Uterus (tissue), 4 donors: Measurements from ENCODE around the gene FILIP1L. TPM values are rescaled to one million over a fixed set of nuclear protein-coding genes. Genes with fewer than 3 reads are reported as not detected.

Experiments
- DNase-seq, 2 donors: peaks; one replicate each; pipeline ENCODE4 v3.0.0-alpha.2; 2019 to 2020
- H3K27ac ChIP-seq, 2 donors: fragments of 200-600 bp; sonication (generic); 1 replicate in 1 of 2; 2 replicates in 1 of 2; pipeline ENCODE4 v1.5.1; 2016 to 2018
- H3K27me3 ChIP-seq, 2 donors: fragments of 200-600 bp; sonication (generic); one replicate each; pipeline ENCODE4 v1.5.1; 2018 to 2019; ENCODE audit warnings: control low read depth in 1 of 2
- H3K36me3 ChIP-seq, 2 donors: fragments of 200-600 bp; sonication (generic); one replicate each; pipeline ENCODE4 v1.5.1; 2019; ENCODE audit warnings: control low read depth in 1 of 2
- H3K4me1 ChIP-seq, 2 donors: fragments of 200-600 bp; sonication (generic); one replicate each; pipeline ENCODE4 v1.5.1; 2018 to 2019; ENCODE audit warnings: control low read depth in 1 of 2
- H3K4me3 ChIP-seq, 2 donors: fragments of 200-600 bp; sonication (generic); 1 replicate in 1 of 2; 2 replicates in 1 of 2; pipeline ENCODE4 v1.5.1; 2018 to 2019; ENCODE audit warnings: mild to moderate bottlenecking in 1 of 2
- H3K9me3 ChIP-seq, 2 donors: fragments of 200-600 bp; sonication (generic); one replicate each; pipeline ENCODE4 v1.5.1; 2019; ENCODE audit warnings: control low read depth in 1 of 2
- POLR2A ChIP-seq, 2 donors: fragments of 450-650 bp; IDR thresholded peaks; one replicate each; pipeline ENCODE4 v1.6.1; 2016; ENCODE audit warnings: antibody characterized with exemption in 2 of 2, mild to moderate bottlenecking in 1 of 2, moderate library complexity in 1 of 2
- intact Hi-C: fragments of 100-400 bp; cut with DNase I; formaldehyde crosslinking; loops from one replicate; pipeline ENCODE4 v1.15.1; 2023; ENCODE audit warnings: low total_unique reads
- total RNA-seq, 4 donors: library from RNA; depleted of rRNA in 3 of 4; stranded (reverse); fragments of >200 nt in 3 of 4; gene quantifications; one replicate each; pipeline versions ENCODE4 v1.1.0 to v1.2.4, GENCODE V29; 2014 to 2023
- TF ChIP-seq, protein P1 (sequence below), 4 experiments: fragments of 200-600 bp in 2 of 4; fragments of 450-650 bp in 2 of 4; sonication (generic) in 2 of 4; IDR thresholded peaks; one replicate each; pipeline ENCODE4 v1.5.1; 2016 to 2019; ENCODE audit warnings: antibody characterized with exemption in 4 of 4, mild to moderate bottlenecking in 2 of 4, moderate library complexity in 1 of 4
- donor health status: DM: yes; HTN: yes; CAD: no.

The FILIP1L gene
- total RNA-seq, 4 donors from 2014 or later = 48.5 to 99.1 (median 66.3) TPM

DNA sequence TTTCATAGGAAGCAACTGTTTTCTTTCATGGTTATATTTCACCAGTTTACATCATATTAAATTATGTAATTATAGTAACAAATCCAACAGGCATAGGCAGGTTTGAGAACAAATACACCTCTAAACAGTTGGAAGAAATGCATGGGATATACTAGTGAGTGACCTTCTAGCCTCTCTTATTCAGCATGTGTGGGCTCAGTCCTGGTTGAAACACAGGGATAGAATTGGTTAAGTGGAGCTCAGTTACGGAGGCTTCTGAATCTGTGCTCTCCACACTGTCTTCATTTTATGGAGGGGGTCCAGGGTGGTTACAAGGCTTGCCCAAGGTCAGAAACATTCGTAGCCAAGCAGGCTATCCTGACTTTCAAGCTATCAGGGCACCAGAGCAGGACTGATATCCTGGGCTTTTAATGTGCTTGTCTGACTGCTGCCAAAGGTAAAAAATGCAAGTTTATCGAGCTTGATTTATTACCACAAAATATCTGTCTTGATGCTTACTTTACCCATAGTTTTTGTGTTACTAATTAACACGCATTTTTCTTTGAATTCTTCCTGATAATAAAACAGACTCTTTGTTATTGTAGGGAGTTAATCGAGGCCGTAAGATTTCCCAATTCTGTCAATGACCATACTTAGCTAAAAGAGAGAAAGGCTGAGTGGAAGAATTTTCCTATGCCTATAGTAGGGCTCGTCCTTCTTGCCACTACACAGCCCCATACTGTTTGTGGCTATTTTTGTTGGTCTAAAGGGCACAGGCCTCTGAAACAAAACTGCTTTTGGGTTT, 89.6 kb downstream of the FILIP1L start:
- H3K4me1 ChIP-seq = peaks cover 0 to 8% of the 10 kb centered on the region in 2 donors
- intact Hi-C loops = no loop called here
- no peaks in the 10 kb centered on the region for H3K36me3 ChIP-seq
- peak overlapping the region; percentile 24 to 46 for H3K27ac ChIP-seq
- no peak for DNase-seq
- H3K4me3 ChIP-seq = no peak overlapping the region
- H3K27me3 ChIP-seq = no peaks in the 10 kb centered on the region
- TF ChIP-seq POLR2A (IDR thresholded peaks at IDR 0.05) = no peak
- TF ChIP-seq, protein P1, sequence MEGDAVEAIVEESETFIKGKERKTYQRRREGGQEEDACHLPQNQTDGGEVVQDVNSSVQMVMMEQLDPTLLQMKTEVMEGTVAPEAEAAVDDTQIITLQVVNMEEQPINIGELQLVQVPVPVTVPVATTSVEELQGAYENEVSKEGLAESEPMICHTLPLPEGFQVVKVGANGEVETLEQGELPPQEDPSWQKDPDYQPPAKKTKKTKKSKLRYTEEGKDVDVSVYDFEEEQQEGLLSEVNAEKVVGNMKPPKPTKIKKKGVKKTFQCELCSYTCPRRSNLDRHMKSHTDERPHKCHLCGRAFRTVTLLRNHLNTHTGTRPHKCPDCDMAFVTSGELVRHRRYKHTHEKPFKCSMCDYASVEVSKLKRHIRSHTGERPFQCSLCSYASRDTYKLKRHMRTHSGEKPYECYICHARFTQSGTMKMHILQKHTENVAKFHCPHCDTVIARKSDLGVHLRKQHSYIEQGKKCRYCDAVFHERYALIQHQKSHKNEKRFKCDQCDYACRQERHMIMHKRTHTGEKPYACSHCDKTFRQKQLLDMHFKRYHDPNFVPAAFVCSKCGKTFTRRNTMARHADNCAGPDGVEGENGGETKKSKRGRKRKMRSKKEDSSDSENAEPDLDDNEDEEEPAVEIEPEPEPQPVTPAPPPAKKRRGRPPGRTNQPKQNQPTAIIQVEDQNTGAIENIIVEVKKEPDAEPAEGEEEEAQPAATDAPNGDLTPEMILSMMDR (IDR thresholded peaks at IDR 0.05) = no peak
- H3K9me3 ChIP-seq = no peaks in the 10 kb centered on the region

DNA sequence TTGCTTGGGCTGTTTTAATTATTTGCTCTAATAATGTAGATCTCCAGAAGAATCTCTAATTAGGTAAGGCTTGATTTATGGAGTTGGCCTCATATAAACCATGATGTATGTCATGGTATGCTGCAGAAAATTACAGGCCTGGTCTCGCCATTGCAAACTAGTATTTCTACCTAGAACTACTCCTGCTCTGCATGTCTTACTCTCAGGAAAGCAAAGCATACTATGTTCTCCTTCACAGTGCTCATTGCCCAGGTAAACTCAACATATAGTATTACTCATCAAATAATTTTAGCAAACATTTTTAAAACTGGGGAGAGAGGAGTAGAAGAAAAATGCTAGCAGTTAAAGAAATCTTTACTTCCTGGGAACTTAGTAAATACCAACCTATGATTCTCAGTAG, 90.7 kb downstream of the FILIP1L start:
- H3K4me3 ChIP-seq = no peak overlapping the region
- no peaks in the 10 kb centered on the region for H3K36me3 ChIP-seq
- peak overlapping the region; percentile 24 to 46 for H3K27ac ChIP-seq
- TF ChIP-seq POLR2A (IDR thresholded peaks at IDR 0.05) = no peak
- TF ChIP-seq, protein P1 (IDR thresholded peaks at IDR 0.05) = no peak
- no peak for DNase-seq
- H3K4me1 ChIP-seq = peaks cover 0 to 8% of the 10 kb centered on the region in 2 donors
- no peaks in the 10 kb centered on the region for H3K9me3 ChIP-seq
- intact Hi-C loops = no loop called here
- H3K27me3 ChIP-seq = no peaks in the 10 kb centered on the region

DNA sequence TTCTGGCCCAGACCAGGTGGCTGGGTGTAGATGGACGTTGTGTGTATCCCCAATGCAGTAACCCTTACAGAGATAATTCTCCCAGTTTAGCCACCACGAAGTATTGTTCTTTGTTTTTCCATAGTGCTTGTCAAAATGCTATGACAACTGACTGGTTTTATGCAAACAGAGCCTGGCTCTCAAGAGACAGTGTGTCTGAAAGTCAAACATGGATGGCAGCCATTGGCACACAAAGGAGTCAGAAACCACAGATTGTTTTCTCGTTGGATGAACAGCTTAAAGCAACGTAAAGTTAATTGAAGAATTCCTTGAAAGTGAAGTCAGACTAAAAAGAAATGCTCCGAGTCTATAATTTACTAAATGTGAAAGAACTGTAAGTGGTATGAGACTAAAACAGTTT, 91.2 kb downstream of the FILIP1L start:
- intact Hi-C loops = no loop called here
- no peaks in the 10 kb centered on the region for H3K27me3 ChIP-seq
- peak overlapping the region in 1 of 2 donors; percentile 29 for H3K27ac ChIP-seq

DNA sequence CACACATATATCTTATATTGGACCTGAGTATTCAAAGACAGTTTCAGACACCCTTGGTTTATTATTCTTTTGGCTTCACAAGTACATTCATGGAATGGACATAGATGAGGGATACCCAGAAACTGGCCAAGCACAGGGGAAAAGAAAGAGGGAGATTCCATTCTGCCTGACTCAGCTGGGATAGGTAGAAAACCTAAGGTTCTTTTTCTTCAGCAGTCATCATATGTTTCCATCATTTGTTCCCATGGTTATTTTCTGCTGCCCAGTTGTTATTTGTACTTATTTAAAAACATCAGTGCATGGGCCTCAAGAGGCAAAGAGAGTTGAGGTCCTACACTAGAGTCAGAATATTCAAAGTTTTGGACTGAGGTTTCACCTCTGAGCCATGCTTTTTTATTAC, 91.8 kb downstream of the FILIP1L start:
- TF ChIP-seq, protein P1 (IDR thresholded peaks at IDR 0.05) = no peak
- no peak for TF ChIP-seq POLR2A (IDR thresholded peaks at IDR 0.05)
- Histone ChIP-seq H3K4me3 (no peak overlapping the region), H3K4me1 (peaks cover 0 to 8% of the 10 kb centered on the region in 2 donors), H3K9me3 (no peaks in the 10 kb centered on the region), H3K27ac (peak overlapping the region in 1 of 2 donors; percentile 29), H3K27me3 (no peaks in the 10 kb centered on the region), H3K36me3 (no peaks in the 10 kb centered on the region)
- no peak for DNase-seq
- intact Hi-C loops = no loop called here

More for the DNA sequence above, 91.2 kb downstream of the FILIP1L start:
- Histone ChIP-seq H3K4me3 (no peak overlapping the region), H3K4me1 (peaks cover 0 to 8% of the 10 kb centered on the region in 2 donors), H3K9me3 (no peaks in the 10 kb centered on the region), H3K36me3 (no peaks in the 10 kb centered on the region)
- no peak for DNase-seq
- TF ChIP-seq POLR2A (IDR thresholded peaks at IDR 0.05) = no peak
- TF ChIP-seq, protein P1 (IDR thresholded peaks at IDR 0.05) = no peak

DNA sequence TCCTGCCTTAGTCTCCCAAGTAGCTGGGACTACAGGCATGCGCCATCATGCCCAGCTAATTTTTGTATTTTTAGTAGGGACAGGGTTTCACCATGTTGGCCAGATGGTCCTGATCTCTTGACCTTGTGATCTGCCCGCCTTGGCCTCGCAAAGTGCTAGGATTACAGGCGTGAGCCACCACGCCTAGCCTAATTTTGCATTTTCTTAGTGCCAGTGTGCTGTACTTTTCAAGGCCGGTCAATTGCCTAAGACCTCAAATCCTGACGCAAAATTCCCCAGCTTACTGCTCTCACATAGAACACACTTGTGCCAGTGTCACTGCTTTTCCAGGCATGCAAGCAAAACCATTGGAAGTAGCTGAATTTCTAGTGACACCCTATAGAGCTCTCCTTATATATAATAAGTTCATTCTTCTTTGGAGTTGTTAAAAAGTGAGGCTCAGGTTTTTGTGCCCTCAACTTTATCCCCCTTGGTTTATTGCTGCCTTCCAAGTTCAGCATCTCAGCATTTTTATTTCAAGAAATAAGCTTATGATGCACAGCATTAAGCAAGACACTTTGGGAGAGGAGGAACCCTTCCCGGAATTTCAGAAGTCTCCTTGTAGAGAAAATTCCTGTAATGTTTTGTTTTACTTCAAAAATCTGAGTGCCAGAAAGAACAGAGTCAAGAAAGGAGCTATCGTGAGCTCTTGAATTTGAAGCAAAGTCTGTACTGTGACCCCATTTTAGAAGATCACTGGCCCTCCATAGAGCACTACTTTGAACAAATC, 93.2 kb downstream of the FILIP1L start:
- Histone ChIP-seq H3K4me1 (peaks cover 0 to 8% of the 10 kb centered on the region in 2 donors), H3K4me3 (no peak overlapping the region), H3K27ac (peak overlapping the region; percentile 41 to 54), H3K36me3 (no peaks in the 10 kb centered on the region), H3K27me3 (no peaks in the 10 kb centered on the region), H3K9me3 (no peaks in the 10 kb centered on the region)
- intact Hi-C loops = no loop called here
- TF ChIP-seq, protein P1 (IDR thresholded peaks at IDR 0.05) = no peak
- no peak for TF ChIP-seq POLR2A (IDR thresholded peaks at IDR 0.05)
- no peak for DNase-seq
